Small intestine (tissue), 7 donors: ENCODE results near the gene MMP25. TPM values are rescaled to one million over a fixed set of nuclear protein-coding genes. Genes with fewer than 3 reads are reported as not detected.

Source experiments
- DNase-seq, 2 donors: peaks; one replicate each; pipeline versions ENCODE4 v3.0.0 to v3.0.0-alpha.2; 2013
- FAIRE-seq: peaks from 2 replicates; lab custom pipeline; 2012; peaks lifted over from hg19 to GRCh38; lab: Jason Lieb, UNC
- H3K27ac ChIP-seq, 3 donors: one replicate each; pipeline ENCODE4 v1.5.1; 2013; ENCODE audit warnings: low read length in 2 of 3, mild to moderate bottlenecking in 2 of 3, control low read depth in 1 of 3, inconsistent platforms in 1 of 3, low read depth in 1 of 3, moderate library complexity in 1 of 3
- H3K27me3 ChIP-seq, 3 donors: one replicate each; pipeline ENCODE4 v1.6.1; 2013; ENCODE audit warnings: low read length in 3 of 3, inconsistent platforms in 1 of 3; ENCODE audit not compliant: control insufficient read depth in 3 of 3, insufficient read depth in 3 of 3
- H3K36me3 ChIP-seq, 3 donors: one replicate each; pipeline ENCODE4 v1.6.1; 2013; ENCODE audit warnings: low read length in 3 of 3, inconsistent platforms in 1 of 3, low read depth in 1 of 3, mild to moderate bottlenecking in 1 of 3, moderate library complexity in 1 of 3; ENCODE audit not compliant: control insufficient read depth in 3 of 3, insufficient read depth in 2 of 3
- H3K4me1 ChIP-seq, 3 donors: one replicate each; pipeline ENCODE4 v1.6.1; 2013; ENCODE audit warnings: low read length in 2 of 3, inconsistent platforms in 1 of 3, low read depth in 1 of 3, mild to moderate bottlenecking in 1 of 3, moderate library complexity in 1 of 3; ENCODE audit not compliant: control insufficient read depth in 3 of 3, insufficient read depth in 2 of 3
- H3K4me3 ChIP-seq, 3 donors: one replicate each; pipeline ENCODE4 v1.5.1; 2013; ENCODE audit warnings: low read length in 3 of 3, control low read depth in 1 of 3, inconsistent platforms in 1 of 3, low read depth in 1 of 3, mild to moderate bottlenecking in 1 of 3, moderate library complexity in 1 of 3
- H3K9me3 ChIP-seq, 2 donors: one replicate each; pipeline ENCODE4 v1.6.1; 2013; ENCODE audit warnings: low read depth in 1 of 2, low read length in 1 of 2; ENCODE audit not compliant: control insufficient read depth in 2 of 2, insufficient read depth in 1 of 2
- WGBS, 3 donors: extraction: QIAGEN DNeasy Blood & Tissue Kit; methylation state at CpG; one replicate each; pipeline ENCODE4 v1.1.7; 2013; 5-methylcytosine and 5-hydroxymethylcytosine counted together
- polyA plus RNA-seq, 4 donors: library from polyadenylated mRNA; stranded (reverse) in 3 of 4; unstranded in 1 of 4; fragments of 200-250 nt in 3 of 4; fragments of 120-200 nt in 1 of 4; gene quantifications; one replicate each; pipeline versions ENCODE4 v1.2.1 to v1.2.3, GENCODE V29; 2013
- donor health status: healthy with polysubstance abuse.
- donor health status: control.
- donor health status: control.
- donor health status: Bipolar disorder and iron deficiency.
- donor health status: healthy.

Gene MMP25
- polyA plus RNA-seq, 4 donors = 0.54 to 3.4 (median 0.78) TPM

DNA sequence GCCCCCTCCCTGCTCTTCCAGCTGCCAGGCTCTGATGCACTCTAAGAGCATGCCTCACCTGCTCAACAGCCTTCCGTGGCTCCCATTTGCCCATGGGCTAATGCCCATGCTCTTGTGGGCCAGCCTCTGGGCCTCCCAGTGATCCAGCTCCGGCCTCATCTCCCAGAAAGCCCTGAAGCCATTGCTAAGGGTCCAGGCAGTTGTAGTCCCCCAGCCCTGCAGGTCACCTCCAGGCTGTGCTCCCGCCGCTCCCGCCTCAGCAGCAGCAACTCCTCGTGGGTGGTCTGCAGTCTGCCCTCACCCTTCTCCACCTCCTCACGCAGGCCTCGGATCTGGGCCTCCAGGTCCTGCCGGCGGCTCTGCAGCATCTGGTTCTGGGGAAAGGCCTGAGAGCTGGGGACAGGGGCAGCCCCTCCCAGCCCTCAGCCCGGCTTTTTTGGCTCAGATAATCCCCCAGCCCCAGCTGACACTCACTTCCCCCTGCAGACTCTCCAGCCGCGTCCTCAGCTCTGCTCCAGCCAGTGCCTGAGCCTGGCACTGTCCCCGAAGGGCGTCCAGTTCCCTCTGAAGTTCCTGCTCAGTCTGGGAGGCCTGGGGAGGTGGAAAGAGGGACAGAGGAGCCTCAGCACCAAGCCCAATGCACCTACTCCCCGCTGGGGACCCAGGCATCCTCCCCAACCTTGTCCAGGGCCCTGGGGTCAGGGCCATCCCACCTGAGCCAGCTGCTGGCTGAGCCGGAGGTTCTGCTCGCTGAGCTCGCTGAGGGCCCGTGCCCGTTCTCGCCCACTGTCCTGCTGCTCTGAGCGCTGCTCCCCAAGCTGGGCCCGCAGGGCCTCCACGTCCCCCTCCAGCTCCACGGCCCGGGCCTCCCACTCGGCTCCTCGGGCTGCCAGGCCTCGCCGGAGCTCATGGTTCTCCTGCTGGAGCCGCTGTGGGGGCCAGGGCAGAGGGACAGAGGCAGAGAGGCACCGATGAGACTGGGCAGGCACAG lies 15.8 kb upstream of the MMP25 start:
- Histone ChIP-seq H3K4me3 (no peak overlapping the region), H3K27me3 (peaks cover 0 to 35% (median 9%) of the 10 kb centered on the region in 3 donors), H3K36me3 (peaks cover 0 to 44% (median 5%) of the 10 kb centered on the region in 3 donors)

DNA sequence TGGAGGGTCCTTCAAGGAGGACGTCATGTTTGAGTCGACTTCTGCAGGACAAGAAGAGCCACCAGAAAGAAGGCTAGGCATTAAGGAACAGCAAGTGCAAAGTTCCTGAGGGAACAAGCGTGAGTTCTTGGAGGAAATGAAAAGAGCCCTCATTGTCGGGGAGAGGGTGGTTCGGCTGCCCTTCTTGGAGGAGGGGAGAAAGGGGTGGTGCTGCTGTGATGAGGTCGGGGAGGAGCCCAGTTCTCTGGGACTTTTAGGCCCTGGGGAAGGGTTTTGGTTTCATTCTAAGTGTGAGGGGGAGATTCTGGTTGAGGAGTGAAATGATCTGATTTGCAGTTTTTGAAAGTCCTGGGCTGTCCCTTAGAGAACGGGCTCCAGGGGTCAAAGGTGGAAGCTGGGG lies 13.7 kb upstream of the MMP25 start:
- Histone ChIP-seq H3K9me3 (no peaks in the 10 kb centered on the region), H3K36me3 (peaks cover 0 to 23% (median 0%) of the 10 kb centered on the region in 3 donors), H3K27ac (no peak overlapping the region), H3K4me1 (peaks cover 0 to 23% (median 0%) of the 10 kb centered on the region in 3 donors), H3K27me3 (peaks cover 0 to 49% (median 9%) of the 10 kb centered on the region in 3 donors), H3K4me3 (no peak overlapping the region)
- DNase-seq (peak in 1 of 2 donors; percentile 37), FAIRE-seq (no peak)
- 12 to 26% (median 18%) methylated on average over 7 of the region's 7 CpGs for WGBS, 3 donors

More for the DNA sequence above, 15.8 kb upstream of the MMP25 start:
- Histone ChIP-seq H3K9me3 (no peaks in the 10 kb centered on the region), H3K27ac (no peak overlapping the region), H3K4me1 (peaks cover 0 to 21% (median 0%) of the 10 kb centered on the region in 3 donors)
- 83 to 91% (median 89%) methylated on average over 27 to 33 of the region's 33 CpGs for WGBS, 3 donors
- no peak for FAIRE-seq
- no peak for DNase-seq

DNA sequence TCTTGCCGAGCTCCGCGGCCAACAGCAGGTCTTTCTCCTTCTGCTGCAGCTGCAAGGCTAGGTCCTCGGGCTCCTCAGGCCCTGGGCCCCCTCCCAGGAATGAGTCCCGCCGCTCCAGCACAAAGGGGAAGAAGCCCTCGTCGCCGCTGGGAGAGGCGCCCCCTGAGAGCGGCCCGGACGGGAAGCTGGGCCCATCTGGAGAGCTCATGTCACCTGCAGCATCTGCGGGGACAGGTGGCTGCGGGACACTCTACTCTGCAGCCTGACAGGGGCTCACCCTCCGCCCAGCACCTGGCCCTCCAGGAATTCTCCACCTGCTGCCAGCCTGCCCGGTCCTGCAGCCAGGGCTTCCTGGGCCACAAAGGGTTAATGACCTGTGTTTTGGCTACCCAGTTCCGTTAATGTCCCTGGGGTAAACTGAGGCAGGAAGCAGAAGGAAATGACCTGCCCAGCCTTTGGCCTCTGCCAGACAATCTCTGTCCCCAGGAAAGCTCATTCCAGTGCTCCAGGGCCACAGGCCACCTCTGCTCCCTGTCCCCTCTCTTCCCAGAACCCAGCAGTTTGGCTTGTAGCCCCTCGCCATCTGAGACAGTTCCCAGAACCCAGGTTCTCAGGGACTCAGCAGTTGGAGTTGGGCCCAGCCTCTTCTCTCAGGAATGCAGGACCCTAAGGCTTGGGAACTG lies 10.9 kb upstream of the MMP25 start:
- no peak for DNase-seq
- WGBS, 3 donors = 45 to 60% (median 56%) methylated on average over 14 to 19 of the region's 19 CpGs

DNA sequence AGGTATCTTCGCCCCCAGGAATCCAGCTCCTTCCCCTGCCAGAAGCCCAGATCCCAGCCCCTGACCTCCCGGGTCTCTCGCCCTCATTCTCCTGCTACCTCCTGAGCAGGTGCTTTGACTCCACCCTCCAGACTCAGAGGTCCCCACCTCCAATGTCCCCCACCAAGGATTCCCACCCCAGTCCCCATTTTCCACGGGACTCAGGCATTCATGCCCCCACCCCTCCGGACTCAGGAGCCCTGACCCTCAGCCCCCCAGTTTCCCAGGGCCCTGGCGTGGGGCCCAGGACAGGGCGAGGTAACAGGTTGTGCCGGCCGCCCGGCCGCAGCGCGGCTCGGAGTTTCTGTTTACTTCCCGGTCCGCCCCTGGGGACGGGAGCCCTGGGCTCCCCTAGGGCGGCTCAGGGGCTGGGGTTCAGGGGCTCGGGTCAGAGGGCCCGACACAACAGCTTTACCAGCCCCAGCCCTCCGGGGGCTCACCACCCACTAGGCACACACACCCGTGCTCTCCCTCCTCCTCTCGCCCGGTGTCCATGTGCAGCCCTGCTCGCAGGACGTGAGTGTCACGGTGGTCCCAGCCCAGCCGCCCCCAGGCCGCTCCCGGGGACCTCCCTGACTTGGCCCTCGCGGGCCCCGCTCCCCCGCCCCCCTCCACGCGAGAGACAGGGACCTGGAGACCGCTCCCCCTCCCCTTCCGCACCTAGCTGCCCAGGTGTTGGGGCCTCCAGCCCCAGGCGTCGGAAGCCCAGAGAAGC lies 10.2 kb upstream of the MMP25 start:
- DNase-seq = peak; percentile 66 to 71
- FAIRE-seq = no peak
- Histone ChIP-seq H3K9me3 (no peaks in the 10 kb centered on the region), H3K4me1 (peaks cover 0 to 23% (median 0%) of the 10 kb centered on the region in 3 donors), H3K27me3 (peaks cover 0 to 33% (median 16%) of the 10 kb centered on the region in 3 donors), H3K4me3 (peak overlapping the region; percentile 57 to 75 (median 59)), H3K27ac (peak overlapping the region in 2 of 3 donors; percentile 8 to 50), H3K36me3 (peaks cover 0 to 4% (median 0%) of the 10 kb centered on the region in 3 donors)
- whole genome bisulfite sequencing, 3 donors = 1 to 3% (median 2%) methylated on average over 31 to 40 of the region's 40 CpGs

More for the DNA sequence above, 10.9 kb upstream of the MMP25 start:
- Histone ChIP-seq H3K27ac (no peak overlapping the region), H3K9me3 (no peaks in the 10 kb centered on the region), H3K27me3 (peaks cover 0 to 35% (median 18%) of the 10 kb centered on the region in 3 donors), H3K4me1 (peaks cover 0 to 23% (median 0%) of the 10 kb centered on the region in 3 donors), H3K4me3 (peak overlapping the region in 2 of 3 donors; percentile 59 to 75), H3K36me3 (peaks cover 0 to 5% (median 0%) of the 10 kb centered on the region in 3 donors)
- FAIRE-seq = no peak

DNA sequence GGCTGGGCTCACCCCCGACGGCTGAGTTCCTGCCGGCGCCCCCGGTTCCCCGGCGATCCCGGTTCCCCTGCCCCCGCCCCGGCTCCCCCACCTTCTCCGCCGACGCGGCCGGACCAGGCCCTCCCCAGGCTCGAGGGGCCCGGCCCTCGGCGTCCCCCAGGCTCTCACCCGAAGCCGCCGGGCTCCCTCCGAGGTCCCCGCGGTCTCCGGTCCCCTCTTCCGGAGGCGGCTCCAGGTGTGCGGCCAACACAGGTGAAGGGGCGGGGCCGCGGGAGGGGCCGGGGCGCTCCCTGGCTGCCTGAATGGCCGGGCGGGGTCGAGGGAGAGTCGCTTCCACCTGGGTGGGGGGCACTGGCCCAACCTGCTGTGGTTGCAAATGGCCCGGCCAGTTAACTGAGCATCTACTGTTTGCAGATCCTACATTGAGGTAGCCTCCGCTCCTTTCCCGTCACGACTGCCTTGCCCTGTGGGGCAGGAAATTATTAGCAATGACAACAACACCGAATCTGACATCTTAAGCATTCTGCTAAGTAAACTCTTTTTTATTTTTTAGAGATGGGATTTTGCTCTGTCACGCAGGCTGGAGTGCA lies 9.5 kb upstream of the MMP25 start, which contains the start of gene BICDL2:
Gene BICDL2, minus strand, starts transcription at position 219 of the 590 bp plus-strand sequence. CDS start 1,448 bp downstream, outside the sequence.
- Histone ChIP-seq H3K9me3 (no peaks in the 10 kb centered on the region), H3K36me3 (peaks cover 0 to 4% (median 0%) of the 10 kb centered on the region in 3 donors), H3K27me3 (peaks cover 0 to 33% (median 16%) of the 10 kb centered on the region in 3 donors), H3K4me3 (peak within 1 kb of the TSS; percentile 57 to 75 (median 59)), H3K4me1 (peaks cover 0 to 23% (median 0%) of the 10 kb centered on the region in 3 donors), H3K27ac (peak within 1 kb of the TSS in 2 of 3 donors; percentile 42 to 50)
- FAIRE-seq (no peak), DNase-seq (peak; percentile 77 to 82)
- WGBS, 3 donors = 4 to 6% (median 5%) methylated on average over 27 to 44 of the region's 44 CpGs

DNA sequence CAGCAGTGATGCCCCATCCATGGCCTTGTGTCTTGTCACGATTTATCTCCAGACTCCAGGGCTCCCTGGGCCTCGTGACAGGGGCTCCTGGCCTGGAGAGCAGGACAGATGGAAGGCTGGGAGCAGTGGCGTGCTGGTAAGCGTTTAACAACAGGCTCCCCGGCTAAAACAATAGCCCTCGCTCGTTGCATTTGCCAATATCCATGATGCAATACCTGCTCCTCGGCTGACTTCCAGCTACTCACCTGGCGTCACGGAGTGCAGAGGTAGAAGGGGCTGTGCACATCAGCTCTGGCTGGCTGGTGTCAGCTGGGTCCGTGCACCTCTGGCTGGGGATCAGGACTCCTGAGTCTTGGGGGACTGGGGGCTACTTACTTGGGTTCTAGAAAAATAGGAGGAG lies 8.1 kb upstream of the MMP25 start:
- Histone ChIP-seq H3K27ac (peak overlapping the region in 1 of 3 donors; percentile 38), H3K9me3 (no peaks in the 10 kb centered on the region), H3K4me1 (peaks cover 0 to 20% (median 0%) of the 10 kb centered on the region in 3 donors), H3K36me3 (peaks cover 0 to 4% (median 0%) of the 10 kb centered on the region in 3 donors), H3K27me3 (peaks cover 0 to 39% (median 16%) of the 10 kb centered on the region in 3 donors), H3K4me3 (no peak overlapping the region)
- 15 to 34% (median 15%) methylated on average over 11 of the region's 11 CpGs for WGBS, 3 donors
- DNase-seq = peak; percentile 72 to 81
- FAIRE-seq = no peak

DNA sequence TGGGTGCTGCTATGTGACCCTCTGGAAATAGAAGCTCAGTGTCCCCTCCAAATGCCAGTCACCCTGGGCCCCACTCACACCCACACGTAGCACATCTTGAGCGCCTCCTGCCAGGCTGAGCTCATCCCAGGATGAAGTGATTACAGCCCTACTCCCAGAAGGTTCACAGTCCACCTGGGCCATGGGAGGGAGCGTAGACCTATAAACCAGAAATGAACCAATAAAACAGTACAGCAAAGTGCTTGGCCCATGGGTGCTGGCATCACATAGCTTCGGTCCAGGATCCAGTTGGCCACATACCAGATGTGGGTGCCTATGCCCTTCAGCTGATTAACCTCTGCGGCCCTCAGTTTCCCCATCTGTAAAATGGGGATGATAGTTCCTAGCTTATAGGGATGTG lies 7.5 kb upstream of the MMP25 start:
- DNase-seq = peak; percentile 82 to 90

More for the DNA sequence above, 7.5 kb upstream of the MMP25 start:
- H3K27ac ChIP-seq = peak overlapping the region in 1 of 3 donors; percentile 38
- peaks cover 0 to 45% (median 16%) of the 10 kb centered on the region in 3 donors for H3K27me3 ChIP-seq
- peaks cover 0 to 20% (median 0%) of the 10 kb centered on the region in 3 donors for H3K4me1 ChIP-seq
- no peak overlapping the region for H3K4me3 ChIP-seq
- FAIRE-seq = no peak
- WGBS, 3 donors = 17 to 60% (median 43%) methylated on average over 5 of the region's 5 CpGs
- H3K36me3 ChIP-seq = peaks cover 0 to under 1% (median 0%) of the 10 kb centered on the region in 3 donors
- H3K9me3 ChIP-seq = no peaks in the 10 kb centered on the region
